Left hindlimb (tissue), 1 donor: Measurements from ENCODE around the gene PCCA.

Experiments
- DNase-seq: peaks from one replicate; pipeline ENCODE4 v3.0.0-alpha.2; 2018

Gene PCCA

DNA sequence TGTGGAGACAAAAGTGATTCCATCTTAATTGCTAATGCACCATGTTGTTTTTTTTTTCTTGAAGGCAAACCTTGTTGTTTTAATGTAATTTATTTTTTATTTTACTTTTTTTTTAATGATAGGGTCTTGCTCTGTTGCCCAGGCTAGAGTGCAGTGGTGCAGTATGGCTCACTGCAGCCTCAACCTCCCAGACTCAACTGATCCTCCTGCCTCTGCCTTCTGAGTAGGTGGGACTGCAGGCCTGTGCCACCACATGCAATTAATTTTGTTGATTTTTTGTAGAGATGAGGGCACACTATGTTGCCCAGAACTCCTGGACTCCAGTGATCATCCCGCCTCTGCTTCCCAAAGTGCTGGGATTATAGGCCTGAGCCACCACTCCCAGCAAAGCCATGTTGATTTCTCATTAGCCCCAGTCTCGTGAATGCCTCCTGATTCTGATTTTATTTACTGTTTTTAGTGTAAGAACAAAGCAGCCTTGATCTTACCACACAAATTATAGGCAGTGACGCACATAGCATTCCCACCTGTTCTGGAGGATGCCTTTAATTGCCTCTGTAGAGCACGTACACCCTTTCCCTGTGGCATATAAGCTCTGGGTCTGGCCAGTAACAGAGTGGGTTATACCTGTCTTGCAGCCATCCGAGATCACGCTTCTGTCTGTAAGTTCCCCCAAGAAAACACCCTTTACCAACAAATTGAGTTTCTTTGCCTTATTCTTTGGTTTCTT is 349.3 kb downstream of the PCCA start:
- DNase-seq, result no peak

GRCh38 chr13:100439247-100439970 is 350.5 kb downstream of the PCCA start:
- no peak for DNase-seq

GRCh38 chr13:100440751-100441425 is 352.0 kb downstream of the PCCA start:
- no peak for DNase-seq

GRCh38 chr13:100442095-100442832 is 353.4 kb downstream of the PCCA start:
- DNase-seq, result no peak

DNA sequence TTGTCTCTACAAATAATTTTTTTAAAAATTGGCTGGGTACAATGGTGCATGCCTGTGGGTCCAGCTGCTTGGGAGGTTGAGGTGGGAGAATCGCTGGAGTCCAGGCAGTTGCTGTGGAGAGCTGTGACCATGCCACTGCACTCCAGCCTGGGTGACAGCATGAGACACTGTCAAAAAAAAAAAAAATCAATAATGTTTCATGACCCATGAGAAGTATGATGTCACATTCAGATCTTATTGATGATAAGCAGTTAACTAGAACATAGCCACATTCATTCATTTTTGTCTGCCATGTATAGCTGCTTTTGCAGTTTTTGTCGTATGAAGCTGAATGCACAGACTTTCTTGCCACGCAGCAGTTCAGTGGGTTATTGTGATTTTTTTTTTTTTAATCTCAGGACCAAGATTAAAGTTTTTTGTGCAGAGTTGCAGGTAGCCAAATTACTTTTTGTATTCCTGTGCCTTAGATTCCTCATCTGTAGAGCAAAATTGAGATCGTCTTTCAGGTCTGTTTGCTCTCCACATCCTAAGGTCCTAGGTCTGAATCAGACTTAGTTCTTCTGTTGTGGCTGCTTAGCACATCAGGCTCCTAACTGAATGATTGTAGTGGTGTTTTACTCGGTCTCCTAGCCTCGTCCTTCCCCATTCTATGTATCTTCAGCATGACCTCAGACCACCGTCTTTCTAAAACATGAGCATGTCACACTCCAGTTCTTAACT is 354.5 kb downstream of the PCCA start:
- no peak for DNase-seq

GRCh38 chr13:100443998-100444328 is 355.1 kb downstream of the PCCA start:
- DNase-seq, result no peak

DNA sequence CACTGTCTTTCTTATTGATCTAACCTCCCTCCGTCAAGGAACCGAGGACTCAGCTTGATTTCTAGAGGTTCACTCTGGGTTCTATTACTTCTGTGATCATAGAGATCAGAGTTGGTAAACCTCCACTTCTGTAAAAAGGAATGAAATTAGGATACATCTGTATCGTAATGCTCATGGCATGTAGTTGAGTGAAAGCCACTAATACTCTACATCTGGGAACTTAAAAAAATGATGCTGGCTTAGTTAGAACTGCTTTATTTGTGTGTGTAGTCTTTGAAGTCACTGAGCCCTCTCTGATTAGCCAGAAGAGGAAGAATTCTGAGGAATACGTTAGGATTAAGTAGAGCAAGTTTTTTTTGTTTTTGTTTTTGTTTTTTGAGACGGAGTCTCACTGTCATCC is 358.9 kb downstream of the PCCA start:
- DNase-seq, result no peak

- DNase-seq, result no peak
Observed at GRCh38 chr13:100451923-100452322, 363.0 kb downstream of the PCCA start.

DNA sequence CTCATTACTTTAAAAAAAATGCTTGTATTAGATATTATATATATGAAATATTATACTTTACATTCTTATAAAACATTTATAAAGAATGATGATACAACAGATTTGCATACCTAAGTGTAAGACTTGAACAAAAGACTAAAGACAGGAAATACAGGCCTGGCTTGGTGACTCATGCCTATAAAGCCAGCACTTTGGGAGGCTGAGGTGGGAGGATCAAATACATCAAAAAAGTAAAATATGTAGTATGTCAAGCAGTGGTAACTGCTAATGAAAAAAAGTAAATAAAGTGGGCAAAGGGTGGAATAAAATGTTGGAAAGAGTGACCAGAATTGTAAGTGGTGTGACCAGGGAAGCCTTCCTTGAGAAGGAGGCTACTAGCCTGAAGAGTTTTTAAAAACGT is 366.0 kb downstream of the PCCA start:
- DNase-seq, result no peak

DNA sequence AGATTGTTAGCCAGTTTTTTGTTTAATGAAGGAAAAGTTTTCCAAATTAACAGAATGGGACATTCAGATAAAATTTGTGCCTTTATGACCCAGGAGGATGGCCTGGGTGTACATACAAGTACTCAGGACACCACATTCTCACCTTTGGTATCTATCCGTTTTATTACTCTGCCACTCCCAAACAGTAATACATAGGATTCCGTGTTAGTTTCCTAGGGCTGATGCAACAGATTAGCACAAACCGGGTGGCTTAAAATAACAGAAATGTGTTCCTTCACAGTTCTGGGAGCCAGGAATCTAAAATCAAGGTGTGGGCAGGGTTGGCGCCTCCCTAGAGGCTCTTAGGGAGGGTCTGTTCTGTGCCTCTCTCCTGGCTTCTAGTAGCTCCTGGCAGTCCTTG is 369.8 kb downstream of the PCCA start:
- no peak for DNase-seq

GRCh38 chr13:100459747-100460146 is 370.9 kb downstream of the PCCA start:
- no peak for DNase-seq

- DNase-seq, result no peak
Observed at GRCh38 chr13:100460266-100460665, 371.4 kb downstream of the PCCA start.

DNA sequence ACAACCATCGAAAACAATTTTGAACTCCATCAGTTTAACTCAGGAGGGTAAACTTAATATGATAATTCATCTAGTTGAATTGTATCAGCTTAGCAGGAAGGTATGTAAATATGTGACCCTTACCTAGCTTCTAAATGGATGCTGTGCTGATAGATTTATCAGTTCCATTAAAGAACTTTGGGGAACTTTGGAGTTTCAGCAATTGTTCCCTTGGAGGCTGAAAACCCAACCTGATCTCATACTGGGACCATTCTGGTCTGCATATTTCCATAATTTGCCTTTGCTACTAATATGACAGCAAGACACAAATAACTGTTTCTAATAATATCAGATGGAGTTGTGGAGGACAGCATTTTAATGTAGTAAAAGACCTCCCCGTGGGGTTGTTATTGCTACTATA is 371.9 kb downstream of the PCCA start:
- no peak for DNase-seq

DNA sequence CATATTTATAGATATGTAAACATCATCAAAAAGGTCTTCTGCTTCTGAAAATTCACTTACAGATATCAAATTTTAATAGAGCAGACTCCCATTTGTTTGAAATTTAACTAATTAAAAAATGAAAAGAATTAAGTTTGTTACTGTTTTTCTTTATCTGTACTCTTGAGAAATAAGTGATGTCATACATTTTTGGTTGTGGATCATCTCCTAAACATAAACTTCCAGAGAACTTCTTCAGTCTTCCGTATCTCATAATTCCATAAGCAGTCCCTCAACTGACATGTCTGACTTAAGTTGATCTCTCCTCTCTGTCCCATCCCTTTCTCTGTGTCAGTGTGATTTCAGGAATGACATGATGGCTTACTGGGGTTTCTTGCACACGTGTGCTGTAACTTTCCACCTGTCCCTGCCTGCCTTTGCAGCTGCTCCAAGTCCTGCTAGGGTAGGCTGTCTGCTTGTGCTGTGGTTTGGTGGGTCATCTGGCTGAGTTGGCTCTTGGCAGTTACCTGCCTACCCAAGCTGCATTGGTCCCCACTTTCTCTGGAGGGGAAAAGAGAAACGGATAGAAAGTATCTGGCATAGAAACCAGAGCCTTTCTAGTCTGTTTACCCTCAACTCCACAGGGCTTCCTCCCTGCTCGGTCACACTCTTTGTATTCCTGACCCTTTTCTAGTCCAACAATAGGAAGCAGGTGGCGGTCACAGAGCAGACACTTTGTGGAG is 372.6 kb downstream of the PCCA start:
- no peak for DNase-seq

DNA sequence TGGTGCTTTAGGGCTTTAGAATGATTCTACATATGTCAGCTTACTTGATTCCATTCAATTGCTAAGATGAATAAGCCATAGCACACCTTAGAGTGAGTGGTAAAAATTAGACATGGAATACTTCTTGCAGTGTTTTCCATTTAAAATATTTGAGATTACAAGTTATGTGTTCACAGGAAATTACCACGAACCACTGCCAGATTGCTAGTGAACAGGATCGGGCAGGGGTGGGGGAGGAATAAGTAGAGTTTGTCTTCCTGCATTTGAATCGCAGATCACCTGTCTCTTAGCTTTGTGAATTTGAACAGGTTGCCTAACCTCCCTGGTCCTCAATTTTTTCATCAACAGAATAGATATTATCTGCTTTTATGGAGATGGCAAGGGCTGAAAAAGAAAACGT is 375.1 kb downstream of the PCCA start:
- no peak for DNase-seq

- DNase-seq, result no peak
Observed at GRCh38 chr13:100465558-100465957, 376.7 kb downstream of the PCCA start.

DNA sequence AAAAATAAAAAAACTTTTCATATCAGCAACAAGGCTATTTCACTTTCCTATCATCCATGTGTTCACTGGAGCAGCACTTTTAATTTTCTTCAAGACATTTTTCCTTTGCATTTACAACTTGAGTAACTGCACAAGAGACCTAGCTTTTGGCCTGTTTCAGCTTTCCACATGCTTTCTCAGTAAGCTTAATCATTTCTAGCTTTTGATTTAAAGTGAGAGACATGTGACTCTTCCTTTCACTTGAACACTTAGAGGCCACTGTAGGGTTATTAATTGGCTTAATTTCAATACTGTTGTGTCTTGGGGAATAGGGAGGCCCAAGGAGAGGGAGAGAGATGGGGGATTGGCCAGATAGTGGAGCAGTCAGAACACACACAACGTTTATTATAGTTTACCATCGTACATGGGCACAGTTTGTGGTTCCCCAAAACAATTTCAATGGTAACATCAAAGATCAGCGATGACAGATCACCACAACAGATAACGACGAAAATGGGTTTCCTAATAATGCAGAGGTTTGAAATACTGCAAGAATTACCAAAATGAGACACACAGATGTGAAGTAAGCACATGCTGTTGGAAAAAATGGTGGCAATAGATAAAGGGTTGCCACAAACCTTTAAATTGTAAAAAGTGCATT is 382.1 kb downstream of the PCCA start:
- DNase-seq, result no peak

DNA sequence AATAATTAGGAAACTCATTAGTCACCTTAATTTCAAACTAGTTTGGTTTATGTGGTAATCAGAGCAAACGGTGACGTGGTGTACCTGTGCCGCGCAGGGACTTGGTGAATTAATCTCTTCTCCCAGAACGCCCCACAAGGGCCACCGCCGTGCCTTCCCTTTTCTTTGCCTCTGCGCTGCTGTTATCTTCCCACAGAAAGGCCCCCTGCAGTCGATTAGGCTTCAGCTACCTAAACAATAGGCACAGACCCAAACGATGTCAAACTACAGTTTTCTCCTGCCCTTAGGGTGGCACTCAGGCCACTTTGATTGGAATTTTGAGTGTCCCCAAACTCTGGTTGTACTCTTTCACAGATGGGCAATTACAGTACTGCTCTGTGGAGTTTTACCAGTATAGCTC is 384.2 kb downstream of the PCCA start:
- no peak for DNase-seq

GRCh38 chr13:100473501-100474044 is 384.7 kb downstream of the PCCA start:
- DNase-seq, result no peak

- no peak for DNase-seq
Observed at GRCh38 chr13:100476963-100477362, 388.1 kb downstream of the PCCA start.

GRCh38 chr13:100478107-100478809 is 389.4 kb downstream of the PCCA start:
- no peak for DNase-seq
